HFF-Myc (cell line): ENCODE data around the gene MAPRE2.

ENCODE experiments used
- DNase-seq: peaks from one replicate; pipeline ENCODE4 v3.0.0-alpha.2; 2011; ENCODE audit warnings: low read depth; ENCODE audit errors: extremely low read depth
- H3K4me3 ChIP-seq: replicated peaks from 2 replicates; pipeline ENCODE4 v1.5.1; 2011; ENCODE audit warnings: low read depth, mild to moderate bottlenecking, control low read depth, low read length
- TF ChIP-seq, protein P1 (sequence below): IDR thresholded peaks from 2 replicates; pipeline ENCODE4 v1.5.1; 2012; ENCODE audit warnings: mild to moderate bottlenecking, low read depth, low read length, control low read depth; ENCODE audit errors: missing control alignments

MAPRE2 gene

DNA sequence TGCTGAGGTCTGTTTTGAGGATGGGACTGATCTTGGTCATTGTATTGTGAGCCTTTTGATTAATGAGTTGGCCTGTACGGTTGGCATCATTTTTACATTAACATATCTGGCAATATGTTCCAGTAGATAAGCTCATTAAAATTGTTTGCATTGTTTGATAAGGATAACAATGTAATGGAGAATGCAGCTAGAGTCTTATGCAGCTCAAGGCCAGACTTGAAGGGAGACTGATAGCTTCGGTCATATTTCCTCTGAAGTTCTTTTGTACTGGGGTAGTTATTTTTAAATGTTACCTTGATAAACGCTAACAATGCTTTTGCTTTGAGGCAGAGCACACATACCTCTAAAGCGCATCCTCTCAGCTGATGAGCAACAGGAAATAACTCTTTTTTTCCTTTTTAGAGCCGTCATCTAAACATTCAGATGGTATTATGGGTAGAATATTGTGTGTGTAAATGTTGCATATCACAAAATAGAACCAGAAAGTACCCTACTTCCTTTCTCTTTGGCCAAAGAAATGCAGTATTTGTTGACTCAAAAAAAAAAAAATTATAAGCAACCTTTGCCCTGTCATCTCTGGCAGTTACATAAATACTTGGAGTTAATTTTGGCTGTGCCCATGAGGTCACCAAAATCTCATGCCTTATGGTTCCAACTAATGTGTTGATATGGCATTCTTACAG, 1.3 kb downstream of the MAPRE2 start:
- H3K4me3 ChIP-seq, result peak overlapping the region; percentile 93
- DNase-seq, result no peak
- TF ChIP-seq, protein P1, sequence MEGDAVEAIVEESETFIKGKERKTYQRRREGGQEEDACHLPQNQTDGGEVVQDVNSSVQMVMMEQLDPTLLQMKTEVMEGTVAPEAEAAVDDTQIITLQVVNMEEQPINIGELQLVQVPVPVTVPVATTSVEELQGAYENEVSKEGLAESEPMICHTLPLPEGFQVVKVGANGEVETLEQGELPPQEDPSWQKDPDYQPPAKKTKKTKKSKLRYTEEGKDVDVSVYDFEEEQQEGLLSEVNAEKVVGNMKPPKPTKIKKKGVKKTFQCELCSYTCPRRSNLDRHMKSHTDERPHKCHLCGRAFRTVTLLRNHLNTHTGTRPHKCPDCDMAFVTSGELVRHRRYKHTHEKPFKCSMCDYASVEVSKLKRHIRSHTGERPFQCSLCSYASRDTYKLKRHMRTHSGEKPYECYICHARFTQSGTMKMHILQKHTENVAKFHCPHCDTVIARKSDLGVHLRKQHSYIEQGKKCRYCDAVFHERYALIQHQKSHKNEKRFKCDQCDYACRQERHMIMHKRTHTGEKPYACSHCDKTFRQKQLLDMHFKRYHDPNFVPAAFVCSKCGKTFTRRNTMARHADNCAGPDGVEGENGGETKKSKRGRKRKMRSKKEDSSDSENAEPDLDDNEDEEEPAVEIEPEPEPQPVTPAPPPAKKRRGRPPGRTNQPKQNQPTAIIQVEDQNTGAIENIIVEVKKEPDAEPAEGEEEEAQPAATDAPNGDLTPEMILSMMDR, result no peak

DNA sequence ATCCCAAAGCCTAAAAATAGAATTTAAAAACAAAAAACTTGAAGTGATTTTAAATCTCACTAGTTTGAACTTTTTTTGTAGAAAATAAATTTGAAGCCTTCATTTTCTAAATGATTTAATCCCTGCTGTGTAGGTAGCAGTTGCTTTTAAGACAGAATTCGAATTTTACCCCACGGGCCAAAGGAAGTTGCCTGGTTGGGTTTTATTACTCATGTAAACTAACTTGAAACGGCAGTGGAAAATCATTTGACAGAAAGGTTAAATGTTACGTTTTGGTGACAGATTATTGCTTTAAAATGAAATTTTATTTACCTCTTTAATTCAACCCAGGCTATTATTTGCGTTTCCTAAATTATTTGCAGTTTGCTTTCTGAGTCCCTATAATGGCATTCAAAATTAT, 2.0 kb downstream of the MAPRE2 start:
- peak overlapping the region; percentile 93 for H3K4me3 ChIP-seq
- TF ChIP-seq, protein P1, result no peak
- DNase-seq, result no peak

DNA sequence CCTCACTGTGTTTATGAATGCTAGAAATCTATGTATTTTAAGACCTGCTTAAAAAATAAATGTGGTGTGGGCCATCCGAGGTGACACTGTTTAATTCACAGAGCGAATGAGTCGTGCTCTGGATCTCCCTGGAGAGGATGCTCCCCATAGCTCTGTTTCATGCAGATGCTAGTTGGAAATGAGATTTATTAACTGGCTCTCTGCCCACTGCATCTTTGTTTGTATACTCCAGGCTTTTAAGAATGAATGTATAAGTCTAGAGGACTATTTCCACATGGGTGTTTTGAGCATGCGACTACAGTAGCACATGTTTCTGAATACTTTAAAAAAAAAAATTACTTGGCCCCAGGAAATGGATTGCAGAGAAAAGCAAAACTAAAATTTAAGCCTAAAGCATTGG, 3.9 kb downstream of the MAPRE2 start:
- TF ChIP-seq, protein P1, result no peak
- H3K4me3 ChIP-seq, result peak overlapping the region; percentile 18; the same call in 1 of the 2 replicates
- DNase-seq, result peak; percentile 85

DNA sequence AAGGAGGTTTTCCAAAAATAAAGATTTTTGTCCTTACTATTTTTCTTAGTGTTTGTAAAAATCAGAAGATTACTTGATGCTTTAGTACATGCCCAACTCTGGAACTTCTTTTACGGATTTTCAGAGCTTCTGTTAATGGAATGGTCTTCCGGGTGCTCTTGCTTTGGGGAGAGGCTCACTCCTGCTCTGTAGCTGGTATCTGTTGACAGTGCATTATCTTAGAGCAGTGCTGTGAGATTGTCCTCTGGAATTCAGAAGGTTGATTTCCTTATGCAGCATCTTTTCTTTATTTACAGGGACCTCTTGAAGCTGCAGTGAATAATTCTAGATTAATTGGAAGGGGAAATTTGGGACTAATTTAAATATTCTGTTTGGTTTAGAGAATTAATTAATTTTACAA, 4.6 kb downstream of the MAPRE2 start:
- no peak for DNase-seq
- TF ChIP-seq, protein P1, result no peak
- peak overlapping the region; percentile 18; the same call in 1 of the 2 replicates for H3K4me3 ChIP-seq

DNA sequence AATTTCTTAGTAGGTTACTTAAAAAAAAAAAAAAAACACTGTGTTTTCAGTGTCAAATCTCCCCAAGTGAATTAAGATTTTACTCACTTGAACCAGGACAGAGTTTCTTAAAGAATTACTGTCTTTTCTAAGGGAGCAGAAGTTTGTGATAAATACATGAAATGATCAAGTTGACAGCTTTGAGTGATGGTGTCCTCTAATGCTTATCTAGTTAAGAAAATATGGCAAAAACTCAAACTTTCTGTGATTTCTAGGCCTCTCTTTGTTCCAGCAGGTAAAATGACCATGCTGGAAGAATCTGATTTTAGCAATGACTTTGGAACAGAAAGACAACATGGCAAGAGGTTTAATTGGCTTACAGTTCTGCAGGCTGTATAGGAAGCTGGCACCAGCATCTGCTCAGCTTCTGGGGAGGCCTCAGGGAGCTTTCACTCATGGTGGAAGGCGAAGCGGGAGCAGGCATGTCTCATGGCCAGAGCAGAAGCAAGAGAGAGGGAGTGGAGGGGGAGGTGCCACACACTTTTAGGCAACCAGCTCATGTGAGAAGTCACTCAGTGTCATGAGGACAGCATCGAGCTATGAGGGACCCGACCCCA, 6.6 kb downstream of the MAPRE2 start:
- TF ChIP-seq, protein P1, result no peak
- no peak for DNase-seq
- no peak overlapping the region for H3K4me3 ChIP-seq

DNA sequence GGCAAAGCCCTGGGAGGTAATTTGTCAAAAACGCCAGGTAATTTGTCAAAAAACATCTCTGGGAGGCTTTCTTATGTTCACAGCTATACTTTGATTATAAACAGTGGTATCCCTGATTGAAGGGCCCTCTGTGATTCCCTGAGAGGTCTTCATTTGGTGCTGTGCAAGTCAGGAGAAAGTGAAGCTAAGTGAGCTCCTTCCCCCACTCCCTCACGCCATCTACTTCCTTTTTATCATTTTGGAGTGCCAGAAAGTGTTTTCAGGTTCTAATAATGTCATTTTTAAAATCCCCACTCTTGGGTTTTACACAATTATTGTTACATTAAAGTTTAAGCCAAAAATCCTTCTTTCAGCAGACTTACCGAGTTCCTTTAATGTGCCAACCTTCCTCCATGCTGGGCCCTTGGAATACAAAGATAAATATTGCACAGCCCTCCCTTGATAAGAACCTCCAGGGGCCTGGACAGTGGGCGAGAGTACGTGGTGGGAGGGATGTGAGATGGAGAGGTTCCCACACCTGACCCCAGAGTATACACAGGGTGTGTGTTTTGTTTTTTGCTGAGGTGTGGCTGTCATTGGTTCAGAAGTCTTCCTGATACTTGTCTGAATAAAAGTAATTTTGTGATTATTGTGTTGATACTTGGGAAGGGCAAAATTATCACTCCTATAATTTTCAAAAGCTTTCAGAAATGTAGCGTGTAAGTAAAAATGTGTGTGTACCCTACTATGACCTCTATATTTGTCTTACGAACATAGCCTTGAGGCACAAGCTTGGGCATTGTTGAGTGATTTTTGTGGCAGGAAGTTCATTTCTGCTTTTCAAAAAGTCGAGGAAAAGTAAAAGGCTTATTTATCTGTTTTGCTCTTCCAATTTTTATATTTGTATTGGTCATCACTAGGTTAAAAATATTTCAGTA, 8.2 kb downstream of the MAPRE2 start:
- no peak overlapping the region for H3K4me3 ChIP-seq
- TF ChIP-seq, protein P1, result no peak
- no peak for DNase-seq
